Kidney glomerular epithelial cell (primary cell): ENCODE measurements around the gene NMT2.
A peak's percentile ranks its signal among the peaks of the same experiment; 100 is the strongest.

Experiments used
- DNase-seq: peaks from one replicate; lab custom pipeline; 2025; lab: John Stamatoyannopoulos, UW

Gene NMT2

DNA sequence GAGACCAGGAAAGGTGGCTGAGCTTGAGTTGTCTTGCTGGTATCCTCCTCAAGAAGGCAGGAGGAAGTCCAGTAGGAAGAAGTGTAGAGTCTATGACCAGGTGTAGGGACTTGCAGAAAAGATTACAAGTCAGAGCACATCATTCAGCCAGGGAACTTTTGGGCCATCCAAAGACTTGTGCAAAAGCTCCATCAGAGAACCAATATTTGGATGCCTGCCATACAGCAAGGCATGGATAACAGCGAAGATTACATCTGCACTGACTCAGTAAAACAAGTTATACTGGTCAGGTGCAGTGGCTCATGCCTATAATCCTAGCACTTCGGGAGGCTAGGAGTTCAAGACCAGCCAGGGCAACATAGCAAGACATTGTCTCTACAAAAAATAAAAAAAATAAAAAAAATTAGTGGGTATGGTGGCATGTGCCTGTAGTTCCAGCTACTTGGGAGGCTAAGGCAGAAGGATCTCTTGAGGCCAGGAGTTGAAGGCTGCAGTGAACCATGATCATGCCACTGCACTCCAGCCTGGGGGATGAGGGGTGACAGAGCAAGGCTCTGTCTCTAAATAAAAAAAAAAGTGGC, 13.2 kb upstream of the NMT2 start:
- no peak for DNase-seq

DNA sequence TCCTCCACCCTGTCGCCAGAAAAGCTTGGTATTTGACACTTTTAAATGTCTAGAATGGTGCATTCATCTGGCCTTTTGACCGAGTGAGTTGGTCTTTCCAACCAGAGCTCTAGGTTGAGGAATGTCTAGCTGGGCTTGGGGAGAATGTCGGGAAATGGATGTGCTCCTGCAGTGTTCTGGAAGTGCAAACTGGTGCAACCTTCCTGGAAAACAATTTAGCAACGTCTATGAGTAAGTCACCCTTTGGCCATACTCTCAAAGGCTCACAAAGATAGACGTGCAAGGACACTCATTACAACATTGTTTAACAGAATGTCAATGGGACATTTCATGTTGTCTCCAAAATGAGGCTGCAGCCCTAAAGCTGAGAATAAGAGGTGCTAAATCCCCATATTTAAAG, 12.2 kb upstream of the NMT2 start:
- DNase-seq = no peak

DNA sequence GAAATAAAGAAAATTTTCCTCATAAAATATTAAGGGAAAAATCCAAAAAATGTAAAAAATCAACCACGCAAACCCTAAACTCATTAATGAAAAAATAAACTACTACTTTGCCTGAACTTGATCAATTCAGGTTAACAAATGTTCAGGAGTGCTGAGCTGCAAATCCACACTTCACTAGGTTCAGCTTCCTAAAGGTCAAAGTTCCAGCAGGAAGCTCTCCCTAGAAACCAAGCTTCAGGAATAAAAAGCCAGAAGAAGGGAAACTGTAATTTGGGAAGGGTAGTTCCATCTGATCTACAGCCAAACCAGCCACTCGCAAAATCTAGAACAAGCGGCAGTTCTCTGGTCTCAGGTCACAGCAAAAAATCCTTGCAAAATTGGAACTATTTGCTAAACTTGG, 7.8 kb upstream of the NMT2 start:
- no peak for DNase-seq

DNA sequence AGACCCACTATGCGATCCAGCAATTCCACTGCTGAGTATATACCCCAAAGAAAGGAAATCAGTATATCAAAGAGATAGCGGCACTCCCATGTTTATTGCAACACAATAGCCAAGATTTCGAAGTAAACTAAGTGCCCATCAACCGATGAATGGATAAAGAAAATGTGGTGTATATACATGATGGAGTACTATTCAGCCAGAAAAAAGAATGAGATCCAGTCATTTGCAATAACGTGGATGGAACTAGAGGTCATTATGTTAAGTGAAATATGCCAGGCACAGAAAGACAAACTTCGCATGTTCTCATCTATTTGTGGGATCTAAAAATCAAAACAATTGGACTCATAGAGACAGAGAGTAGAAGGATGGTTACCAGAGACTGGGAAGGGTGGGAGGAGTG, 7.1 kb upstream of the NMT2 start:
- DNase-seq = no peak

DNA sequence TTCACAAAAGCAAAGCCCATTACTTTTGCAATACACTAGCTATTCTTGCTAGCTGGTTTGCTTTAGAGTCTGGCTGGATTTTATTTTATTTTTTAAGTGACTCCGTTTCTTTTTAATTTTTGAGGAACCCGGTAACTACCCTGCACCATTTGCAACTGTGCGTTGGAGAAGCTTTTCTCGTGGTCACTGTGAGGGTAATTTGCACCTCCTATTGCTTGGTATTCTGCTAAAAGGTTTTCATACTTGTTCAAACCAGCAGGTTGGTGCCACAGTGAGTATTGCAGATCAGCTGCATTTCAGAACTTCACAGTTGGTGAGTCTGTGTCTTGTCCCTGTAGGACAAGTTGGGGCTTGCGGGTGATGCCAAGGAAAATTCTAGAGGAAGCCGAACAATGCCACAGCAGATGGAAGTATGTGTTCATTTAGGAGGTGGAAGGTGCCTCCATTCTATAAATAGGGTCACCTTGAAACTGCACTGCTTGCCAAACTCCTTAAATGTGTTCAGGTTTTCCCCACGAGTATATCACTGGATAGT, 3.9 kb upstream of the NMT2 start:
- DNase-seq = no peak

DNA sequence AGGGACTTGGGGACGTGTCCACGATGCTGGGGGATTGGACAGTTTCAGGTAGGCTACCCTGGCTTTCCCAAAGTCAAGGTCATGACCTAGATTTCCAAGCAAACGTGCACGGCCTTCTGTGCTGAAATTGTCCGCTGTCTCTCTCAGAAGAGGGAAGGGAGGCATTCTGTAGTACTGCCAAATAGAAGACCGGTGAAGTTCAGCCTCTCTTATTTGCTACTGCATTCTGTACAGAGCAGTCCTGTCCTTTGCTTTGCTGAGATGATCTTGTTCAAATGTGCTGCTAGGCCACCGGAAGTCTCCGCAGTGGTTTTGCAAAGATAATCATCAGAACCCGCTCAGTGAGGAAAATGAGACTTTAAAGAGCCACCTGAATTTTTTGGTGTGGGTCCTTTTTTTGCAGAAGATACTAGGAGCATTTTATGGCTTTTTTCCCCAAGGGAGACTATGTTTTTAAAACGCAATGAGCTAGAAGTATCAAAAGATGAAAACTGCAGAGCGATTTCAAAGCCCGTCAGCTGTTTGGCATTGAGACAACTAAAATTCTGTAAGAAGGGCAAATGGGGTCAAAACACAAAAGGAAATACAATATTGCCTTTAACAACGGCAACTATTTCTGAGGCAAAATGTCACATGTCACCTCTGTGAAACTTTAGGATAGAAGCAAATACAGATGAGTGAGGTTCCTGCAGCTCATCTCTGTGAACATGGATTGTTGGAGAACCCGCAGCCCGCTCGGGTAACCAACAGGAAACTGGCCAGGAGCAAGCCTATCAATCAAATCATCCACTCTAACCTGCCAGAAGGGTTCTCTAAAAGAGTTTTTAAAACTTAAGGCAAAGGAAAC, 1.3 kb upstream of the NMT2 start:
- peak; percentile 13 for DNase-seq

DNA sequence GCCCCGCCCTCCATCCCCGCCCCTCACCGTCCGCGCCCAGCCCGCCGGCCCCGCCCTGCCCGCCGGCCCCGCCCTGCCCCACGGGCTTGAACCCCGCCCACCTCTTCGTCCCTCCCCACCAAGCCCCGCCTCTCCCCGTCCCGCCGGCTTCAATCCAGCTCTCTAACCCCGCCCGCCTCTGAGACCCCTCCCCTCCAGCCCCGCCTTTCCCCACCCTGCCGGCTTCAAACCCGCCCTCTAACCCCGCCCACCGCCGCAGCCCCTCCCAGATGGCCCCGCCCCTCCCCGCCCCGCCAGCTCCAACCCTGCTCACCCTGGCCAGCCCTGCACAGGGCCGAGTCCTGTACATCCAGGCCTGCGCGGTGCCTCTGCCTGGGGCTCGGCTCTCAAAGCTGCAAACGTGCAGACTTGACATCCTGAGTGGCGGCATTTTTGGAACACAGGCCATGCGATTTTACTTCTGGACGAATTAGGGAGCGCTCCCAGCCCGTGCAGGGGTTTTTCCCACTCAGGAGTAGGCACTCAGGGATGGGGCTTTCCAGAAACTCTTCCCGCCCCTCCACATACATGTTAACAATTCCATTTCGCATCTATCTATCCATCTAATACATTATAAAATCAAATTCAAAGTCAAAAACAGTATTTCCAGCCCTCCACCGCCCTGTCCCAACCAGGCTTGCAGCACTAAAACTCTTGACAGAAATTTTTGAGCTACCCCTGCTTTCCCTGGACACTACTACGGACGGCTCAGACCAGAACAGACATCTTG, 477 bp upstream of the NMT2 start:
- peak; percentile 76 for DNase-seq

DNA sequence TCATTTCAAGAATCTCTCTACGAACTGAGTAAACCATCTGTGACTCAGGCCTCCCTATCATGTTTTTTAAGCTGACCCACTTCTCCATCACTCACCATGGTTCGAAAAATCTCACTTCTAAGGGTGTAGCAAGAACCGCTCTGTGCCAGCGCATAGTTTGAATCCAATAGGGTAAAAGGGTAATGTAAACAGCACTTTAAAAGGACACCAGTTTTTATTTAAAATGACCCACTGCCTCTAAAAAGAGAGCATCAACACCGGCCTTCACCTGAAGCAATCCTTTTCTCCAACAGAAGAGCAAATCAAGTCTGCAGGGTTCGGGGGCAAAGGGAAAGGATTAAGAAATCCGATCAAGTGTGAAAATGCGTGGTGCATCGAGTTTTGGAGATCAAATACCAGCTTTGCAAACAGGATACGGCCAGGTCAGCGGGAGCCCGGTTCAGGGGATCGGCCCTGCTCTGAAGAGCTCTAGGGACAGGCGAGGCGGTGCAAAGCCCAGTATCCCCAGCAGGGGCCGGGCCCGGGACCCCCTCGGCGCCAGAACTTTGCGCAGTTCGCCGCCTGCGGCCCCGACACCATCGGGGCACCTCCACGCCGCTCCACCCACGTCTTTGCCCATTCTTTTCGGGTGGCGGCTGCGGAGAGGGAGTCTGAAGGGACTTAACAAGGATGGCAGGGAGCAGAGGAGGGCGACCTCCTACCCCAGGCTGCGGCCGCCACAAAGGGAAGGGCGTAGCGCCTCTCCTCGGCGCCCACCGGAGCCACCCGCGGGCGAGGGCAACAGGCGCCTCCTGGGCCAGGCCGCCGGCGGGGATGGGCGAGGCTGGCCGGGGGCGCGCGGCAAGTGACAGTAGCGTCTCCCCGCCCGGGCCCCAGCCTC, 842 bp downstream of the NMT2 start:
- peak; percentile 33 for DNase-seq

DNA sequence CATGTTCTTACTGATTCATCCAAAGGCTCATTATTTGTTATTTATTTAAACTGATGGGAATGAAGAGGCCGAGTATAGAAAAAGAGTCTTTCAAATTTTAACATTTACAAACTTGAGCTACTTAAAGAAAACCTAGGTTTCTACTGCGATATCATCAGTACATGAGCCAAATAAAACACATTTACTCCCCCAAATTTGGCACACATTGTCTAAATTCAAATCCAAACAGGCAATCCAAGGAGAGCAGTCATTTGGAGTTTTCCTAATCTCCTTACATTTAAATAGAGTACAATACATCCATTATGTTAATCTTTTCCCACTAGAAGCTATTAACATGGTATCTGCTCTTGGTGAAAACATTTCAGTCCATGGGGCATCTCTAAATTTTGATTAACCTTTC, 2.2 kb downstream of the NMT2 start:
- DNase-seq = no peak

DNA sequence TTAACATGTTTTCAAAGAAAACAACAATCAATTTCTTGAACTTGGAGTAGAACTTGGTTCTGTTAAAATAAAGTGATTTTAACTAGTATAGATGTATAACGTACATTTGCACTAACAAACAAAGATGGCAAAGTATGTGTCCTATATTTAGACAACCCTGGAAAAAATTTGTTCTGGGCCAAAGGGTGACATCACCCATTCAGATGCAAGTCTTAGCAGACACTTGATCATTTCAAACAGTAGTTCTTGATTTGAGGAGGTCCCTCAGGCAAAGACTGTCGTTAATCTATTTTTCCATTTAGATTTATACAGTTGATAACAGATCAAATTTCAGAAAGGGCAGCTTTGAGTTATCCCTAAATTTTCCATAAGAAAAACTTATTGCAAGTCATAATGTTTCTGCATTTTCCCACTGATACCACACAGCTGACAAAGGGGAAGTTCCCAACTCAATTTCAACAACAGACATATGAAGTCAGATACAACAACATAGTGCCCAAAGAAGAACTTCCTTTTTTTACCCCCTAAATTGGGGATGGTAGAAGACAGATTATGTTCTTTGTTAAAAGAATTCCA, 5.2 kb downstream of the NMT2 start:
- DNase-seq = no peak

DNA sequence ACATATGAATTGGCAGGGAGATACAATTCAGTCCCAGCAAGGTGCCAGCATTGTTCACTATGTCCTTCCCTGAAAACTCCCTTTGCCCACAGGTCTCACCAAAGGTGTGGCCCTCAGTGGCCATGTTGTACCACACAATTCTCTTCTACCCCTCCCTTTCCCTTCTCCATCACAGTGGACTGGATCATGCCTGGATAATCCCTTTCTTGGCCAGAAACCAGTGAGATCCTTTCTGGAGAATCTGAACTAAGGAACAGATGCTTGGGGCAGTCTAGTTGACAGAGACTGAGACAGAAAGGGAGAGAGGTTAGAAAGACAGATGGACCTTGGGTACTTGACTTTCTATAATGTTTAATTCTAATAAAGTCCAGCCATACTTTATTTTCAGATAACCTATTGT, 9.5 kb downstream of the NMT2 start:
- no peak for DNase-seq

DNA sequence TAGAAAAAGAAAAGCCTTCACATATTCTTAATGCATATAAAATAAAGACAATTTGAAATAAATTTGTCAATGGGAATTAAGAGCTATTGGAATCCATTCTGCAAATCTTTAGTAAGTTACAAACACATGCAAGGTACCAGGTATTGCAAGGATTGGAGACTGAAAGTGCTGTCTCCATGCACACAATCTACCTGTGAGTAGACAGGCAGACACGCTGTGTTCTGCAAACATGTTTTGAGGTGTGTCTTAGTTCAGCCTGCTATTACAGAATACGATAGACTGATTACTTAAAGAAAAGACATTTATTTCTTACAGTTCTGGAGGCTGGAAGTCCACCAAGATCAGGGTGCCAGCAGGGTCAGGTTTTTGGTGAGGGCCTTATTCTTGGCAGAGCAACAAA, 10.0 kb downstream of the NMT2 start:
- DNase-seq = no peak

DNA sequence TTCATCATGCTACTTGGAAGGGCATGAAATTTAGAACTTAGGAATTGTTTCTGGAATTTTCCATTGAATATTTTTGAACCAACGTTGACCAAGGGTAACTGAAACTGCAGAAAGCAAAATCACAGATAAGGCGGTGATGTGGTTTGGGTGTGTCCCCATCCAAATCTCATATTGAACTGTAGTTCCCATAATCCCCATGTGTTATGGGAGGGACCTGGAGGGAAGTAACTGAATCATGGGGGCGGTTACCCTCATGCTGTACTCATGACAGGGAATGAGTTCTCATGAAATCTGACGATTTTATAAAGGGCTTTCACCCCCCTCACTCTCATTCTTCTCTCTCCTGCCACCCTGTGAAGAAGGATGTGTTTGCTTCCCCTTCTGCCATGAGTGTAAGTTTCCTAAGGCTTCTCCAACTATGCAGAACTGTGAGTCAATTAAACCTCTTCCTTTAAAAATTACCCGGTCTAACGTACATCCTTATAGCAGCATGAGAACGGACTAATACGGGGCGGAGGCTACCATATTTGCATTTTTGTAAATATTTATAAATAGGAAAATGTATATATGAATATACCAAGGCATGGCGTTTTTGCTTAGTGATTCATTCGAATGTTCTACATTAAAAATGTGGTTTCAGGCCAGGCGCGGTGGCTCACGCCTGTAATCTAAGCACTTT, 12.4 kb downstream of the NMT2 start:
- no peak for DNase-seq

DNA sequence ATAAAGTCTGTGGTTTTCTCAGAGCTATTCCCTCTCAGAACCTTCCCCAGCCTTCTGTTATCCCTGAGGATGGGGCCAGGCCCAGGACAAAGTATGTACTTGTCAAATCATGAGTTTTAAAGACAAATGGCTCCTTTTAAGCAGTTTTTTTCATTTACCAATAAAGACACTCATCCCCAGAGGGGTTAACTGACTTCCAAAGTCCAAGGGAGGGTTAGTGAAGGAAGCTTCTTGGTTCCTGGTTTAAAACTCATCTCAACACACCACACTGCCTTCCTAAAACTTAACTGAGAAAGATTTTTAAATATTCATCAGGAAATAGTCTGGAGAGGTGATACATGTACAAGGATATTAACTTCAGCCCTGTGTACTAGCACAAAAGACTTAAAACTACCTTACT, 15.9 kb downstream of the NMT2 start:
- no peak for DNase-seq

DNA sequence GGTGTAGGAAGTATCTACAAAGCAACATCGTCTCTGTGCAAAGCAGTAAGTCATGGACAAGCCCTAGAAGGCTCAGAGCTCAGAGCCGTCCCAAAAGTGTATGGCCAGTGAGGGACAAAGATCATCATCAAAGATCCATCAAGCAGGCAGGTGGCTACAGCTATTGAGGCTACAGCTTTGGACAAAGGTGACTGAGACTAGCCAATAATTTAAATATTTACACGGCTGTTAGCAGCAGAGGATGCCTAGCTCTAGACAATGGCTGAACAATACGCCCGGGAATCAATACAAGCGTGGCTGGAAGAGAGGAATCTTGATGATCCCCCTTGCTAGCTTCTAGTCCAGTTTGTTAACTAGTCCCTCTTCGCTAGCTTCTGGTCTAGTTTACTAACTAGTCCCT, 17.9 kb downstream of the NMT2 start:
- DNase-seq = no peak

DNA sequence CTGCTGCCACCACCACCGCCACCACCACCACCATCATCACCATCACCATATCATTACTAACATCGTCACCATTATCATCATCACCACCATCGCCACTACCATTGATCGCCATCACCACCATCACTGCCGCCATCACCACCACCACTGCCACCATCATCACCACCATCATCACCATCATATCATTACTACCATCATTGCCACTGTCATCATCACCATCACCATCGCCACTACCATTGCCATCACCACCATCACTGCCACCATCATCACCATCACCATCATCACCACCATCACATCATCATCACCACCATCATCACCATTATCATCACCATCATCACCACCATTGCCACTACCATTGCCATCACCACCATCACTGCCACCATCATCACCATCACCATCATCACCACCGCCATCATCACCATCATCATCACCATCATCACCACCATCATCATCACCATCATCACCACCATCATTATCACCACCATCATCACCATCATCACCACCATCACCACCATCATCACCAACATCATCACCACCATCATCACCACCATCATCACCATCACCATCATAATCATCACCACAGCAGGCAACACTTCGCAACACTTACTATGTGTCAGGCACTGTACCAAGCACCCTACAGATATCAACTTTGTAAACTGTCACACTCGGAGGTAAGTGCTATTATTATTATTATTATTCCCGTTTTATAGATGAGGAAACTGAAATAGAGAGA, 19.3 kb downstream of the NMT2 start:
- DNase-seq = no peak

DNA sequence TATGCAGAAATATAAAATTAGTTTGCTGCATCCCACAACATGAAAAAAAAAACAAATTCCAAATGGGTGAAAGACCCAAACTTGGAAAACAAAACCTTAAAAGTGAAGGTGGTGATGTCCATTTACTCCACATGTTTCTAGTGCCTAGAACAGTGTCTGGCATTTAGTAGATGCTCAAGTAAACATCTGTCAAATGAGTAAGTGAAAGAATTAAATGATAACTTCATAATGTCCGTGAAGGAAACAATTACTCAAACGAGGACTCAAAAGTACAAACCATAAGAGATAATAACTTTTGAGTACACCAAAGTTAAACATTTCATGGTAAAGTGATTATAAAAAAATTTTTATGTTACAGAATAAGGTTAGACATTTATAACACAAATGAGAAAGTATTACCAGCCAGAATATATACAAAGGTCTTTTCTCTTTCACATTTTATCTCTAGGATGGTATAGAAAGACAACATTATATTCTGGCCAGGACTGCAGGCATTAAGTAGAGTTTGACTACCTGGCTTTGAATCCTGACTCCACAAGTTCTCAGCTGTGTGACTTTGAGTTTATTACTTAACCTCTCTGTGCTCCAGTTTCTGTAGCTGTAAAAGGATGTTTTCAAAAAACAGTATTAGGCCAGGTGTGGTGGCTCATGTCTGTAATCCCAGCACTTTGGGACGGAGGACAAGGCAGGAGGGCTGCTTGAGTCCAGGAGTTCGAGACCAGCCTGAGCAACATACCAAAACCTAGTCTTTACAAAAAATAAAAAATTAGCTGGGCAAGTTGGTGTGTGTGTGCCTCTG, 20.7 kb downstream of the NMT2 start:
- no peak for DNase-seq

DNA sequence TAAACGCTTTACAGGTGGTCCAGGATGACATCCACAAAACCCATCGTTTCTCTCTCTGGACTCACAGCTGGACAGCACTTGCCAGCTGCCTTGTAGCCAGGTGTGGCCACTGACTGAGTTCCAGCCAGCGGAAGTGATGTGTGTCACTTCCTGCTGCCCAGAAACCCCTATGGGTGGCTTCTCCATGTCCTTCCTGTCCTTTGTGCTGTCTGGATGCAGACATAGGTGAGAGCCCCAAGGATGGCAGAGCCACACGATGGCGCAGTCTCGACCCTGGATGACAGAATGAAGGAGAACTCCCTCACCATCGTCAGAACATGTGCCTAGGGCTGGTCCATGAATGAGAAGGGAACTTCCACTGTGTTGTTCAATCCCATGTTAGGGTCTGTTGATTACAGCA, 22.1 kb downstream of the NMT2 start:
- DNase-seq = no peak

DNA sequence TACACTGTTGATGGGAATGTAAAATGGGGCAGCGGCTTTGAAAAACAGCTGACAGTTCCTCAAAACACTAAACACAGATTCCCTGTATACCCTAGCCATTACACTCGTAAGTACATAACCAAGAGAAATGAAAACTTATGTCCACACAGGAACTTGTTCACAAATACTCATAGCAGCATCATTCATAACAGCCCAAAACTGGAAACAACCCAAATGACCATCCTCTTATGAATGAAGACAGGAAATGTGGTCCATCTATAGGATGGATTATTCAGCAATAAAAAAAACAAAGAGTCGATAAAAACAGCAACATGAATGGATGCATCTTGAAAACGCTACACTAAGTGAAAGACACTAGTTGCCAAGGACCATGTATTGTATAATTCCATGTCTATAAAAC, 23.7 kb downstream of the NMT2 start:
- DNase-seq = no peak
